Fibroblast of lung (primary cell): ENCODE measurements around the gene ID3. TPM values are rescaled to one million over a fixed set of nuclear protein-coding genes. Genes with fewer than 3 reads are reported as not detected.
A peak's percentile ranks its signal among the peaks of the same experiment; 100 is the strongest.

Experiments
- DNase-seq, 2 donors: peaks; one replicate each; pipeline versions ENCODE4 v3.0.0 to v3.0.0-alpha.2; 2010; ENCODE audit warnings: low read depth in 2 of 2
- H2AFZ ChIP-seq: 2 replicates; pipeline ENCODE4 v1.5.1; 2012; ENCODE audit warnings: low read length, control low read depth, inconsistent platforms
- H3K27ac ChIP-seq: 2 replicates; pipeline ENCODE4 v1.5.1; 2011; ENCODE audit warnings: low read length, control low read depth; ENCODE audit not compliant: insufficient read depth
- H3K27me3 ChIP-seq: 2 replicates; pipeline ENCODE4 v1.5.1; 2011; ENCODE audit warnings: mild to moderate bottlenecking, low read length; ENCODE audit not compliant: control insufficient read depth, insufficient read depth
- H3K36me3 ChIP-seq: 2 replicates; pipeline ENCODE4 v1.5.1; 2011; ENCODE audit warnings: low read length; ENCODE audit not compliant: control insufficient read depth, insufficient read depth
- H3K4me1 ChIP-seq: 2 replicates; pipeline ENCODE4 v1.5.1; 2011; ENCODE audit warnings: low read length; ENCODE audit not compliant: control insufficient read depth, insufficient read depth; ENCODE audit errors: extremely low read depth
- H3K4me2 ChIP-seq: 2 replicates; pipeline ENCODE4 v1.5.1; 2011; ENCODE audit warnings: low read length, control low read depth; ENCODE audit not compliant: insufficient read depth; ENCODE audit errors: extremely low read depth
- H3K4me3 ChIP-seq, 4 experiments: fragments of 200-600 bp in 1 of 4; sonication (generic) in 1 of 4; replicated peaks in 1 of 4; 2 replicates each; pipeline ENCODE4 v1.5.1; 2011 to 2016; ENCODE audit warnings: low read length in 4 of 4, low read depth in 3 of 4, mild to moderate bottlenecking in 3 of 4, control low read depth in 2 of 4, inconsistent platforms in 1 of 4, mixed read lengths in 1 of 4; ENCODE audit not compliant: insufficient read depth in 1 of 4; ENCODE audit errors: control extremely low read depth in 1 of 4
- H3K79me2 ChIP-seq: 2 replicates; pipeline ENCODE4 v1.5.1; 2012; ENCODE audit warnings: mild to moderate bottlenecking, low read length, inconsistent platforms; ENCODE audit not compliant: control insufficient read depth, insufficient read depth
- H3K9ac ChIP-seq: 2 replicates; pipeline ENCODE4 v1.5.1; 2011; ENCODE audit warnings: mild to moderate bottlenecking, low read length, control low read depth; ENCODE audit not compliant: insufficient read depth
- H3K9me3 ChIP-seq: 2 replicates; pipeline ENCODE4 v1.5.1; 2012; ENCODE audit warnings: low read depth, low read length; ENCODE audit not compliant: control insufficient read depth, insufficient read depth
- H4K20me1 ChIP-seq: 2 replicates; pipeline ENCODE4 v1.5.1; 2011; ENCODE audit warnings: low read length; ENCODE audit not compliant: control insufficient read depth, insufficient read depth; ENCODE audit errors: extremely low read depth
- EZH2 ChIP-seq: IDR thresholded peaks from 2 replicates; pipeline ENCODE4 v1.5.1; 2012; ENCODE audit warnings: low read length, control low read depth, mild to moderate bottlenecking; ENCODE audit errors: missing control alignments
- polyA plus RNA-seq, 2 donors: library from polyadenylated mRNA; depleted of rRNA in 1 of 2; stranded (reverse) in 1 of 2; unstranded in 1 of 2; fragments of >200 nt; gene quantifications; 2 replicates each; pipeline ENCODE4 v1.2.1, GENCODE V29; 2011 to 2012; ENCODE audit warnings: missing spikeins in 1 of 2
- total RNA-seq: library from RNA; depleted of rRNA; stranded (reverse); fragments of >200 nt; gene quantifications from 2 replicates; pipeline ENCODE4 v1.2.1, GENCODE V29; 2014
- TF ChIP-seq, protein P1 (sequence below), 2 donors: IDR thresholded peaks in 1 of 2; conservative IDR thresholded peaks in 1 of 2; 1 replicate in 1 of 2; 2 replicates in 1 of 2; pipeline ENCODE4 v1.5.1; 2011 to 2012; ENCODE audit warnings: low read length in 2 of 2, control low read depth in 1 of 2, inconsistent platforms in 1 of 2, low read depth in 1 of 2, mild to moderate bottlenecking in 1 of 2

Gene ID3
- total and polyA plus RNA-seq, 2 donors (not counting 1 experiment from before 2014, with no cell fraction given), result 9.9 to 23.0 TPM

GRCh38 chr1:23559985-23560741, 862 bp upstream of the ID3 start:
- H3K4me3 ChIP-seq, result peak overlapping the region; percentile 28 to 92 (median 66)

GRCh38 chr1:23558872-23559135, 497 bp downstream of the ID3 start:
- peak overlapping the region; percentile 76 to 92 (median 84) for H3K4me3 ChIP-seq
- peak overlapping the region; percentile 94 for H3K9ac ChIP-seq
- H3K4me1 ChIP-seq, result peaks cover 38% of the 10 kb centered on the region

More at GRCh38 chr1:23559985-23560741, 862 bp upstream of the ID3 start:
- Histone ChIP-seq H2AFZ (no peak overlapping the region), H3K79me2 (peaks cover 14% of the 10 kb centered on the region), H3K27me3 (no peaks in the 10 kb centered on the region), H3K27ac (peak overlapping the region; percentile 98), H3K4me1 (peaks cover 33% of the 10 kb centered on the region), H3K36me3 (no peaks in the 10 kb centered on the region), H4K20me1 (no peaks in the 10 kb centered on the region), H3K9ac (peak overlapping the region; percentile 55), H3K9me3 (no peaks in the 10 kb centered on the region), H3K4me2 (peak overlapping the region; percentile 88)
- TF ChIP-seq EZH2, result no peak
- TF ChIP-seq, protein P1, sequence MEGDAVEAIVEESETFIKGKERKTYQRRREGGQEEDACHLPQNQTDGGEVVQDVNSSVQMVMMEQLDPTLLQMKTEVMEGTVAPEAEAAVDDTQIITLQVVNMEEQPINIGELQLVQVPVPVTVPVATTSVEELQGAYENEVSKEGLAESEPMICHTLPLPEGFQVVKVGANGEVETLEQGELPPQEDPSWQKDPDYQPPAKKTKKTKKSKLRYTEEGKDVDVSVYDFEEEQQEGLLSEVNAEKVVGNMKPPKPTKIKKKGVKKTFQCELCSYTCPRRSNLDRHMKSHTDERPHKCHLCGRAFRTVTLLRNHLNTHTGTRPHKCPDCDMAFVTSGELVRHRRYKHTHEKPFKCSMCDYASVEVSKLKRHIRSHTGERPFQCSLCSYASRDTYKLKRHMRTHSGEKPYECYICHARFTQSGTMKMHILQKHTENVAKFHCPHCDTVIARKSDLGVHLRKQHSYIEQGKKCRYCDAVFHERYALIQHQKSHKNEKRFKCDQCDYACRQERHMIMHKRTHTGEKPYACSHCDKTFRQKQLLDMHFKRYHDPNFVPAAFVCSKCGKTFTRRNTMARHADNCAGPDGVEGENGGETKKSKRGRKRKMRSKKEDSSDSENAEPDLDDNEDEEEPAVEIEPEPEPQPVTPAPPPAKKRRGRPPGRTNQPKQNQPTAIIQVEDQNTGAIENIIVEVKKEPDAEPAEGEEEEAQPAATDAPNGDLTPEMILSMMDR (conservative IDR thresholded peaks at IDR 0.05 in 1 of 2, IDR thresholded peaks at IDR 0.05 in 1 of 2; ENCODE audit: low read depth in 1 of 2, low read length in 2 of 2), result no peak
- DNase-seq, result peak in 1 of 2 donors; percentile 40

GRCh38 chr1:23558140-23558871, 995 bp downstream of the ID3 start:
- Histone ChIP-seq H3K27ac (peak overlapping the region; percentile 98), H3K9ac (peak overlapping the region; percentile 94), H2AFZ (no peak overlapping the region), H3K9me3 (no peaks in the 10 kb centered on the region), H3K4me3 (peak overlapping the region; percentile 76 to 92 (median 84)), H3K4me2 (peak overlapping the region; percentile 87), H4K20me1 (no peaks in the 10 kb centered on the region), H3K27me3 (no peaks in the 10 kb centered on the region), H3K79me2 (peaks cover 14% of the 10 kb centered on the region), H3K36me3 (no peaks in the 10 kb centered on the region), H3K4me1 (peaks cover 38% of the 10 kb centered on the region)
- TF ChIP-seq EZH2, result no peak
- TF ChIP-seq, protein P1 (conservative IDR thresholded peaks at IDR 0.05 in 1 of 2, IDR thresholded peaks at IDR 0.05 in 1 of 2; ENCODE audit: low read depth in 1 of 2, low read length in 2 of 2), result no peak
- peak in 1 of 2 donors; percentile 61 for DNase-seq

More at GRCh38 chr1:23558872-23559135, 497 bp downstream of the ID3 start:
- Histone ChIP-seq H3K27ac (peak overlapping the region; percentile 98), H3K27me3 (no peaks in the 10 kb centered on the region), H3K4me2 (peak overlapping the region; percentile 87), H2AFZ (no peak overlapping the region), H3K79me2 (peaks cover 14% of the 10 kb centered on the region), H3K9me3 (no peaks in the 10 kb centered on the region), H3K36me3 (no peaks in the 10 kb centered on the region), H4K20me1 (no peaks in the 10 kb centered on the region)
- DNase-seq, result no peak
- TF ChIP-seq, protein P1 (conservative IDR thresholded peaks at IDR 0.05 in 1 of 2, IDR thresholded peaks at IDR 0.05 in 1 of 2; ENCODE audit: low read depth in 1 of 2, low read length in 2 of 2), result no peak
- TF ChIP-seq EZH2, result no peak
